HepG2 (cell line): ENCODE results near the gene PDE1C.

Source experiments
- PHF8 ChIP-seq: sonication (generic); formaldehyde crosslinking; IDR thresholded peaks from 2 replicates; pipeline ENCODE4 v1.5.0; 2020; ENCODE audit warnings: missing genetic modification reagents
- POLR2A ChIP-seq, 2 experiments: IDR thresholded peaks; 2 replicates each; pipeline ENCODE4 v1.6.1; 2011; ENCODE audit warnings: low read depth in 2 of 2, low read length in 2 of 2, mild to moderate bottlenecking in 1 of 2, moderate library complexity in 1 of 2; ENCODE audit not compliant: insufficient read depth in 1 of 2
- RBM22 ChIP-seq: fragments of 200-400 bp; formaldehyde crosslinking; optimal IDR thresholded peaks from 2 replicates; pipeline ENCODE3; 2017; ENCODE audit warnings: mild to moderate bottlenecking, low read length, moderate library complexity
- TEAD2 ChIP-seq: sonication (generic); formaldehyde crosslinking; IDR thresholded peaks from 2 replicates; pipeline ENCODE4 v1.9.0; 2021; ENCODE audit warnings: missing genetic modification reagents
- TEAD3 ChIP-seq: optimal IDR thresholded peaks from 2 replicates; pipeline ENCODE3; 2016; ENCODE audit warnings: borderline replicate concordance
- TF ChIP-seq, protein P1 (sequence below): sonication (generic); formaldehyde crosslinking; IDR thresholded peaks from 2 replicates; pipeline ENCODE4 v1.4.0; 2020; ENCODE audit warnings: missing genetic modification reagents
- TF ChIP-seq, protein P2 (sequence below): sonication (generic); formaldehyde crosslinking; IDR thresholded peaks from 2 replicates; pipeline ENCODE4 v1.8.1; 2023; ENCODE audit warnings: mild to moderate bottlenecking, moderate library complexity, missing genetic modification reagents
- TF ChIP-seq, protein P3 (sequence below): sonication (generic); formaldehyde crosslinking; IDR thresholded peaks from 2 replicates; pipeline ENCODE4 v1.5.0; 2020; ENCODE audit warnings: mild to moderate bottlenecking, missing genetic modification reagents, moderate library complexity

GRCh38 chr7:31744294-31744874 lies 325.8 kb downstream of the PDE1C start:
- TF ChIP-seq, protein P1, sequence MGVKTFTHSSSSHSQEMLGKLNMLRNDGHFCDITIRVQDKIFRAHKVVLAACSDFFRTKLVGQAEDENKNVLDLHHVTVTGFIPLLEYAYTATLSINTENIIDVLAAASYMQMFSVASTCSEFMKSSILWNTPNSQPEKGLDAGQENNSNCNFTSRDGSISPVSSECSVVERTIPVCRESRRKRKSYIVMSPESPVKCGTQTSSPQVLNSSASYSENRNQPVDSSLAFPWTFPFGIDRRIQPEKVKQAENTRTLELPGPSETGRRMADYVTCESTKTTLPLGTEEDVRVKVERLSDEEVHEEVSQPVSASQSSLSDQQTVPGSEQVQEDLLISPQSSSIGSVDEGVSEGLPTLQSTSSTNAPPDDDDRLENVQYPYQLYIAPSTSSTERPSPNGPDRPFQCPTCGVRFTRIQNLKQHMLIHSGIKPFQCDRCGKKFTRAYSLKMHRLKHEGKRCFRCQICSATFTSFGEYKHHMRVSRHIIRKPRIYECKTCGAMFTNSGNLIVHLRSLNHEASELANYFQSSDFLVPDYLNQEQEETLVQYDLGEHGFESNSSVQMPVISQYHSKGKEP: no peak
- TF ChIP-seq RBM22 (no peak), TEAD2 (no peak), POLR2A (IDR thresholded peaks at IDR 0.05; ENCODE audit: insufficient read depth in 1 of 2, low read depth in 2 of 2, low read length in 2 of 2) (no peak), PHF8 (CRISPR knock-in tag) (no peak), TEAD3 (CRISPR knock-in tag) (no peak)
- TF ChIP-seq, protein P2, sequence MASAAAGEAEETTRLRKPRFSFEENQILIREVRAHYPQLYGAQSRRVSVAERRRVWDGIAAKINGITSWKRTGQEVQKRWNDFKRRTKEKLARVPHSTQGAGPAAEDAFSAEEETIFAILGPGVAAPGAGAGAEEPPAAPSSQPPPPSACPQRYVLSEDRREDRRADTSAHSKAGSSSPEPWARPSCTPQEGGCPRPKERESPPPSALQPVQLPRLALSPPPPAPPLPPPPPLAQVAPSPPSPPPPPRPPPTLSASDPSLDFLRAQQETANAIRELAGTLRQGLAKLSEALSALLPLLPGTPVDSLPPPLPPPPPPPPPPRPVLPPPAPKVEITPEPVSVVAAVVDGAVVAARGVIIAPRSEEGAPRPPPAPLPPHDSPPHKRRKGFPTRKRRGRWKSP: no peak
- TF ChIP-seq, protein P3, sequence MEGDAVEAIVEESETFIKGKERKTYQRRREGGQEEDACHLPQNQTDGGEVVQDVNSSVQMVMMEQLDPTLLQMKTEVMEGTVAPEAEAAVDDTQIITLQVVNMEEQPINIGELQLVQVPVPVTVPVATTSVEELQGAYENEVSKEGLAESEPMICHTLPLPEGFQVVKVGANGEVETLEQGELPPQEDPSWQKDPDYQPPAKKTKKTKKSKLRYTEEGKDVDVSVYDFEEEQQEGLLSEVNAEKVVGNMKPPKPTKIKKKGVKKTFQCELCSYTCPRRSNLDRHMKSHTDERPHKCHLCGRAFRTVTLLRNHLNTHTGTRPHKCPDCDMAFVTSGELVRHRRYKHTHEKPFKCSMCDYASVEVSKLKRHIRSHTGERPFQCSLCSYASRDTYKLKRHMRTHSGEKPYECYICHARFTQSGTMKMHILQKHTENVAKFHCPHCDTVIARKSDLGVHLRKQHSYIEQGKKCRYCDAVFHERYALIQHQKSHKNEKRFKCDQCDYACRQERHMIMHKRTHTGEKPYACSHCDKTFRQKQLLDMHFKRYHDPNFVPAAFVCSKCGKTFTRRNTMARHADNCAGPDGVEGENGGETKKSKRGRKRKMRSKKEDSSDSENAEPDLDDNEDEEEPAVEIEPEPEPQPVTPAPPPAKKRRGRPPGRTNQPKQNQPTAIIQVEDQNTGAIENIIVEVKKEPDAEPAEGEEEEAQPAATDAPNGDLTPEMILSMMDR (CRISPR knock-in tag): peak; percentile 81
